Astrocyte (in vitro differentiated cells and primary cell): ENCODE data around the gene CD27.

Experiments
- EZH2 ChIP-seq: IDR thresholded peaks from 2 replicates; pipeline ENCODE4 v1.6.1; 2012; ENCODE audit warnings: mild to moderate bottlenecking, low read length, inconsistent platforms; ENCODE audit not compliant: insufficient read depth
- TF ChIP-seq, protein P1 (sequence below): IDR thresholded peaks from 2 replicates; pipeline ENCODE4 v1.5.1; 2011; ENCODE audit warnings: low read depth, mild to moderate bottlenecking, inconsistent platforms, low read length, moderate library complexity; ENCODE audit not compliant: insufficient read depth

DNA sequence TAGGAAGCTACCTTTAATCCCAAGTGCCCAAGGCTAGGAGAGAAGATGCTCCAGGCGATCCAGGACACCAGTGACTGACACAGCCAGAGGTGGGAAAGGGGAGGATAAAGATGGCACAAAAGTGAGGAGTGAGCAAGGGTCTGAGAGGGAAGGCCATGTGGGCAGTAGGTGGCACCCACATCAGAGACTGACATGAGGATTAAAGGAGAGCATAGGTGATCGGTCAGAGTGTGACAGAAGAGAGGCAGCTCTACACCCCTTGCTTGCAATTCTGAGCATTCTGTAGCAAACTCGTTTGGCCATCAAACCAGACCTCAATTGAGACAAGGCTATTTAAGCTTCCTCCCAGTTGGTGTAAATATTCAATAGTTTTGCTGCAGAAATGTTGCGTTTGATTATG lies 724 bp upstream of the CD27 start:
- TF ChIP-seq, protein P1, sequence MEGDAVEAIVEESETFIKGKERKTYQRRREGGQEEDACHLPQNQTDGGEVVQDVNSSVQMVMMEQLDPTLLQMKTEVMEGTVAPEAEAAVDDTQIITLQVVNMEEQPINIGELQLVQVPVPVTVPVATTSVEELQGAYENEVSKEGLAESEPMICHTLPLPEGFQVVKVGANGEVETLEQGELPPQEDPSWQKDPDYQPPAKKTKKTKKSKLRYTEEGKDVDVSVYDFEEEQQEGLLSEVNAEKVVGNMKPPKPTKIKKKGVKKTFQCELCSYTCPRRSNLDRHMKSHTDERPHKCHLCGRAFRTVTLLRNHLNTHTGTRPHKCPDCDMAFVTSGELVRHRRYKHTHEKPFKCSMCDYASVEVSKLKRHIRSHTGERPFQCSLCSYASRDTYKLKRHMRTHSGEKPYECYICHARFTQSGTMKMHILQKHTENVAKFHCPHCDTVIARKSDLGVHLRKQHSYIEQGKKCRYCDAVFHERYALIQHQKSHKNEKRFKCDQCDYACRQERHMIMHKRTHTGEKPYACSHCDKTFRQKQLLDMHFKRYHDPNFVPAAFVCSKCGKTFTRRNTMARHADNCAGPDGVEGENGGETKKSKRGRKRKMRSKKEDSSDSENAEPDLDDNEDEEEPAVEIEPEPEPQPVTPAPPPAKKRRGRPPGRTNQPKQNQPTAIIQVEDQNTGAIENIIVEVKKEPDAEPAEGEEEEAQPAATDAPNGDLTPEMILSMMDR = no peak
- TF ChIP-seq EZH2 = no peak
